Skin of body (tissue), 2 donors: ENCODE measurements around the gene CDRT15. TPM values are rescaled to one million over a fixed set of nuclear protein-coding genes. Genes with fewer than 3 reads are reported as not detected.
"Not testable (repeated sequence)": the region's sequence is repeated elsewhere in the genome, so short reads cannot be mapped to it uniquely, and the experiment has no call there.

Experiments
- DNase-seq: peaks from one replicate; lab custom pipeline; 2025; lab: John Stamatoyannopoulos, UW
- total RNA-seq: library from RNA; depleted of rRNA; stranded (reverse); fragments of >200 nt; gene quantifications from one replicate; pipeline ENCODE4 v1.2.3, GENCODE V29; 2014

Gene CDRT15
- total RNA-seq, 1 donor from 2014 or later: not detected

DNA sequence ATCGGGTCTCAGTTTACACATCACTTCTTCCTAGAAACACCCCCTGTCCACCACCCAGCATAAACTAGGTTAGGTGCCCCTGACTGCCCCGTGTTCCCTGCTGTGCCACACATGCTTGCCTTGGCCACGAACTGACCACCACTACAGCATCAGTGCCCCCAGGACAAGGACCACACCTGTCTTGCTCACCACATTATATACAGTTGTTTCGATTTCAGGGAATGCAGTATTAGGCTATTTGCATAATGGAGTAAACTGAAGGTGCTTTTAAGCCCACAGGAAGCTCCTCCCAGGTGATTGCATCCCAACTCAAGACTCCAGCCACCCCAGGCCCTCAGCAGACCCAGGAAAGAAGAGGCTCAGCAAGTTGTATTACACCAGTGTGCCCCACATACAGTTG lies 50.2 kb downstream of the CDRT15 start:
- DNase-seq: not testable (repeated sequence)

Other genes with a start within 250 kb of the CDRT15 start
- gene COX10, start 167.4 kb downstream of the CDRT15 start, total RNA-seq: 13.8 TPM
- 5.3 TPM for gene HS3ST3B1, start 64.2 kb upstream of the CDRT15 start, total RNA-seq